ENCODE data around the gene TMC3. TPM values are rescaled to one million over a fixed set of nuclear protein-coding genes. Genes with fewer than 3 reads are reported as not detected.
A peak's percentile ranks its signal among the peaks of the same experiment; 100 is the strongest.

TMC3 gene
- polyA plus RNA-seq, 2 of the 4 experiments (the other 2 are of a cell fraction), result not detected

DNA sequence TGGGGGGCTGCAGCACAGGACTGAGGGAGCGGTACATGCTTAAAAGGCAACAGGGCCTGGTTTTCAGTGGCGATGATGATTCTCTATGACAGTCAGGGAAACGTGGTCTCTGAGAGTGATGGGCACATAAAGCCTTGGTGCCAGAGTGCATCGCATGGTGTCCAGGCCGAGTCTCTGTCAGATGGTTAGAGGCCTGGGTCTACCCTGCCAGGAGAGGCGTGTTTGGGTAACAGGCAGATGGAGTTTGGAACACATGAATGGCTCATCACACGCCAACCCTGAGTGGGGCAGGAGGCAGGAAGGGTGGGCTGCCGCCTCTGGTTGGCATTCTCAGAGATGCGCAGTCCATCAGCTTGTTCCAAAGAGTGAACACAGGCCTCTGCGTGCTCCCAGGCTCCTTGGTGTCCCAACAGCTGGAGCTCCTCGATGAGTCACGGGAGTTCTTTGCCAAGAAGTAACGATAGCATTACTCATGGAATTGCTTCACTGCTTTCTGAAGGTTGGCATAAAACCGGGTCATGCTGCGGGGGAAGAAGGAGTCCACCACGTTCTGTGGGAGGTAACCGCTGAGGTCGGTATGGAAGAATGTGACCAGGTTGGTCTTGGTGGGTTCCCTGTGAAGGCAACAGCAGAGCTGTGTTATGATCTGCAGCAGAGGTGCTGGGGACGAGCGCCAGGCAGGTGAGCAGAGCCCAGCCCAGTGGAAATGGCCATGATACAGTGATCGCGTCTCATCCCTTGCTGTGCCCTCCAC lies 61.0 kb downstream of the TMC3 start:
- Histone ChIP-seq H3K27ac (peak overlapping the region; percentile 16 to 72; a peak in 4 of 6 replicates), H3K9me3 (no peaks in the 10 kb centered on the region), H3K4me1 (peaks cover 17% of the 10 kb centered on the region), H3K4me3 (no peak overlapping the region), H3K4me2 (peak overlapping the region; percentile 57)
- CTCF ChIA-PET, result interaction anchor here (0.7 to 1.1 kb wide), 4 partner anchors 9 to 98 kb away, joined by 3 to 6 read pairs (median 4); no protein-coding TSS in a partner anchor
- FAIRE-seq (peak; percentile 77), DNase-seq (ENCODE audit: low read depth in 1 of 2, low spot score in 1 of 2) (peak; percentile 81 to 92), ATAC-seq (peak; percentile 96 to 97)
- WGBS (ENCODE audit: missing lambda C conversion rate), result 47% methylated on average over 22 of the region's 22 CpGs
- POLR2A ChIA-PET, result interaction anchor here (0.6 kb wide), 1 partner anchor 11 kb away, joined by 7 read pairs; the partner anchor contains the start of gene STARD5
- TF ChIP-seq CHD2 (IDR thresholded peaks at IDR 0.05; ENCODE audit: low read length, partially characterized antibody), result no peak
- TF ChIP-seq JUN (IDR thresholded peaks at IDR 0.05), result peak; percentile 44 to 59; a peak in 1 of 5 replicates
- no peak for TF ChIP-seq ATOH8 (CRISPR knock-in tag; IDR thresholded peaks at IDR 0.05; ENCODE audit: low read depth)
- TF ChIP-seq BCL3 (IDR thresholded peaks at IDR 0.05), result peak; percentile 69; the same call in 1 of the 3 replicates
- no peak for TF ChIP-seq FOXS1 (CRISPR knock-in tag; IDR thresholded peaks at IDR 0.05)
- TF ChIP-seq HES2 (IDR thresholded peaks at IDR 0.05), result peak; percentile 72; the same call in 1 of the 2 replicates
- TF ChIP-seq CHD4 (IDR thresholded peaks at IDR 0.05; ENCODE audit: borderline replicate concordance), result no peak
- no peak for TF ChIP-seq HDAC2 (IDR thresholded peaks at IDR 0.05)
- TF ChIP-seq RAD21 (conservative IDR thresholded peaks at IDR 0.05 in 1 of 2, IDR thresholded peaks at IDR 0.05 in 1 of 2), result no peak
- TF ChIP-seq CBX2 (IDR thresholded peaks at IDR 0.05; ENCODE audit: borderline replicate concordance, low read depth), result no peak
- TF ChIP-seq, protein P1, sequence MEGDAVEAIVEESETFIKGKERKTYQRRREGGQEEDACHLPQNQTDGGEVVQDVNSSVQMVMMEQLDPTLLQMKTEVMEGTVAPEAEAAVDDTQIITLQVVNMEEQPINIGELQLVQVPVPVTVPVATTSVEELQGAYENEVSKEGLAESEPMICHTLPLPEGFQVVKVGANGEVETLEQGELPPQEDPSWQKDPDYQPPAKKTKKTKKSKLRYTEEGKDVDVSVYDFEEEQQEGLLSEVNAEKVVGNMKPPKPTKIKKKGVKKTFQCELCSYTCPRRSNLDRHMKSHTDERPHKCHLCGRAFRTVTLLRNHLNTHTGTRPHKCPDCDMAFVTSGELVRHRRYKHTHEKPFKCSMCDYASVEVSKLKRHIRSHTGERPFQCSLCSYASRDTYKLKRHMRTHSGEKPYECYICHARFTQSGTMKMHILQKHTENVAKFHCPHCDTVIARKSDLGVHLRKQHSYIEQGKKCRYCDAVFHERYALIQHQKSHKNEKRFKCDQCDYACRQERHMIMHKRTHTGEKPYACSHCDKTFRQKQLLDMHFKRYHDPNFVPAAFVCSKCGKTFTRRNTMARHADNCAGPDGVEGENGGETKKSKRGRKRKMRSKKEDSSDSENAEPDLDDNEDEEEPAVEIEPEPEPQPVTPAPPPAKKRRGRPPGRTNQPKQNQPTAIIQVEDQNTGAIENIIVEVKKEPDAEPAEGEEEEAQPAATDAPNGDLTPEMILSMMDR (IDR thresholded peaks at IDR 0.05), result no peak
- TF ChIP-seq, protein P2, sequence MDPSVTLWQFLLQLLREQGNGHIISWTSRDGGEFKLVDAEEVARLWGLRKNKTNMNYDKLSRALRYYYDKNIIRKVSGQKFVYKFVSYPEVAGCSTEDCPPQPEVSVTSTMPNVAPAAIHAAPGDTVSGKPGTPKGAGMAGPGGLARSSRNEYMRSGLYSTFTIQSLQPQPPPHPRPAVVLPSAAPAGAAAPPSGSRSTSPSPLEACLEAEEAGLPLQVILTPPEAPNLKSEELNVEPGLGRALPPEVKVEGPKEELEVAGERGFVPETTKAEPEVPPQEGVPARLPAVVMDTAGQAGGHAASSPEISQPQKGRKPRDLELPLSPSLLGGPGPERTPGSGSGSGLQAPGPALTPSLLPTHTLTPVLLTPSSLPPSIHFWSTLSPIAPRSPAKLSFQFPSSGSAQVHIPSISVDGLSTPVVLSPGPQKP (IDR thresholded peaks at IDR 0.05; ENCODE audit: low read depth, low read length), result no peak
- TF ChIP-seq ZFP36 (IDR thresholded peaks at IDR 0.05; ENCODE audit: borderline replicate concordance, partially characterized antibody), result no peak
- peak; percentile 96 for TF ChIP-seq FOSL2 (IDR thresholded peaks at IDR 0.05)
- TF ChIP-seq FOSL2 (CRISPR knock-in tag; IDR thresholded peaks at IDR 0.05), result peak; percentile 98
- no peak for TF ChIP-seq MAZ (IDR thresholded peaks at IDR 0.05; ENCODE audit: borderline replicate concordance, low read depth, low read length)
- no peak for TF ChIP-seq NPAS2 (CRISPR knock-in tag; IDR thresholded peaks at IDR 0.05; ENCODE audit: borderline replicate concordance)
- TF ChIP-seq EP300 (IDR thresholded peaks at IDR 0.05), result no peak
- no peak for TF ChIP-seq FOSB (CRISPR knock-in tag; IDR thresholded peaks at IDR 0.05)
- TF ChIP-seq PHF8 (IDR thresholded peaks at IDR 0.05; ENCODE audit: borderline replicate concordance, low read depth), result no peak
- TF ChIP-seq USF2 (IDR thresholded peaks at IDR 0.05), result no peak
- no peak for TF ChIP-seq RCOR1 (IDR thresholded peaks at IDR 0.05; ENCODE audit: low read depth, low read length)
- TF ChIP-seq CEBPB (IDR thresholded peaks at IDR 0.05), result peak; percentile 93 to 97
- TF ChIP-seq HOXA7 (CRISPR knock-in tag; IDR thresholded peaks at IDR 0.05), result no peak
- no peak for TF ChIP-seq ZNF302 (CRISPR knock-in tag; IDR thresholded peaks at IDR 0.05)
- no peak for TF ChIP-seq POLR2A (IDR thresholded peaks at IDR 0.05; ENCODE audit: low read length)
- TF ChIP-seq HOXB5 (CRISPR knock-in tag; IDR thresholded peaks at IDR 0.05), result no peak
- TF ChIP-seq MYC (IDR thresholded peaks at IDR 0.05; ENCODE audit: borderline replicate concordance, low read length), result no peak
- TF ChIP-seq TFCP2L1 (CRISPR knock-in tag; IDR thresholded peaks at IDR 0.05), result no peak
- TF ChIP-seq, protein P3, sequence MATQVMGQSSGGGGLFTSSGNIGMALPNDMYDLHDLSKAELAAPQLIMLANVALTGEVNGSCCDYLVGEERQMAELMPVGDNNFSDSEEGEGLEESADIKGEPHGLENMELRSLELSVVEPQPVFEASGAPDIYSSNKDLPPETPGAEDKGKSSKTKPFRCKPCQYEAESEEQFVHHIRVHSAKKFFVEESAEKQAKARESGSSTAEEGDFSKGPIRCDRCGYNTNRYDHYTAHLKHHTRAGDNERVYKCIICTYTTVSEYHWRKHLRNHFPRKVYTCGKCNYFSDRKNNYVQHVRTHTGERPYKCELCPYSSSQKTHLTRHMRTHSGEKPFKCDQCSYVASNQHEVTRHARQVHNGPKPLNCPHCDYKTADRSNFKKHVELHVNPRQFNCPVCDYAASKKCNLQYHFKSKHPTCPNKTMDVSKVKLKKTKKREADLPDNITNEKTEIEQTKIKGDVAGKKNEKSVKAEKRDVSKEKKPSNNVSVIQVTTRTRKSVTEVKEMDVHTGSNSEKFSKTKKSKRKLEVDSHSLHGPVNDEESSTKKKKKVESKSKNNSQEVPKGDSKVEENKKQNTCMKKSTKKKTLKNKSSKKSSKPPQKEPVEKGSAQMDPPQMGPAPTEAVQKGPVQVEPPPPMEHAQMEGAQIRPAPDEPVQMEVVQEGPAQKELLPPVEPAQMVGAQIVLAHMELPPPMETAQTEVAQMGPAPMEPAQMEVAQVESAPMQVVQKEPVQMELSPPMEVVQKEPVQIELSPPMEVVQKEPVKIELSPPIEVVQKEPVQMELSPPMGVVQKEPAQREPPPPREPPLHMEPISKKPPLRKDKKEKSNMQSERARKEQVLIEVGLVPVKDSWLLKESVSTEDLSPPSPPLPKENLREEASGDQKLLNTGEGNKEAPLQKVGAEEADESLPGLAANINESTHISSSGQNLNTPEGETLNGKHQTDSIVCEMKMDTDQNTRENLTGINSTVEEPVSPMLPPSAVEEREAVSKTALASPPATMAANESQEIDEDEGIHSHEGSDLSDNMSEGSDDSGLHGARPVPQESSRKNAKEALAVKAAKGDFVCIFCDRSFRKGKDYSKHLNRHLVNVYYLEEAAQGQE (IDR thresholded peaks at IDR 0.05), result no peak
